ENCODE data around the gene PLEKHM2.
"Not testable (repeated sequence)": the region's sequence is repeated elsewhere in the genome, so short reads cannot be mapped to it uniquely, and the experiment has no call there.

Gene PLEKHM2

GRCh38 chr1:15676688-15677661 is 7.1 kb upstream of the PLEKHM2 start:
- no peak for DNase-seq

DNA sequence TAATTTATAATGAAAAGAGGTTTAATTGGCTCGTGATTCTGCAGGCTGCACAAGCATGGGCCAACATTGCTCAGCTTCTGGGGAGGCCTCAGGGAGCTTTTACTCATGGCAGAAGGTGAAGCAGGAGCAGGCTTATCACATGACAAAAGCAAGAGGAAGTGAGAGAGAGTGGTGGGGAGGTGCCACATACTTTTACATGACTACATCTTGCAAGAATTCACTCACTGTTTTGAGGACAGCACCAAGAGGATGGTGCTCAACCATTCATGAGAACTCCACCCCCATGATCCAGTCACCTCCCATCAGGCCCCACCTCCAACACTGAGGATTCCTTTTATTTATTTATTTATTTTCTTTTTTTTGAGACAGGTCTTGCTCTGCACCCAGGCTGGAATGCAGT is 5.5 kb upstream of the PLEKHM2 start:
- DNase-seq, result no peak

GRCh38 chr1:15680131-15680530 is 4.0 kb upstream of the PLEKHM2 start:
- DNase-seq, result no peak

- peak; percentile 16 for DNase-seq
Measured at GRCh38 chr1:15680561-15681348, 3.4 kb upstream of the PLEKHM2 start.

GRCh38 chr1:15681349-15682292 is 2.5 kb upstream of the PLEKHM2 start:
- DNase-seq, result no peak

- DNase-seq, result no peak
Measured at GRCh38 chr1:15682936-15683341, 1.2 kb upstream of the PLEKHM2 start.

- no peak for DNase-seq
Measured at GRCh38 chr1:15683345-15684039, 628 bp upstream of the PLEKHM2 start.

DNA sequence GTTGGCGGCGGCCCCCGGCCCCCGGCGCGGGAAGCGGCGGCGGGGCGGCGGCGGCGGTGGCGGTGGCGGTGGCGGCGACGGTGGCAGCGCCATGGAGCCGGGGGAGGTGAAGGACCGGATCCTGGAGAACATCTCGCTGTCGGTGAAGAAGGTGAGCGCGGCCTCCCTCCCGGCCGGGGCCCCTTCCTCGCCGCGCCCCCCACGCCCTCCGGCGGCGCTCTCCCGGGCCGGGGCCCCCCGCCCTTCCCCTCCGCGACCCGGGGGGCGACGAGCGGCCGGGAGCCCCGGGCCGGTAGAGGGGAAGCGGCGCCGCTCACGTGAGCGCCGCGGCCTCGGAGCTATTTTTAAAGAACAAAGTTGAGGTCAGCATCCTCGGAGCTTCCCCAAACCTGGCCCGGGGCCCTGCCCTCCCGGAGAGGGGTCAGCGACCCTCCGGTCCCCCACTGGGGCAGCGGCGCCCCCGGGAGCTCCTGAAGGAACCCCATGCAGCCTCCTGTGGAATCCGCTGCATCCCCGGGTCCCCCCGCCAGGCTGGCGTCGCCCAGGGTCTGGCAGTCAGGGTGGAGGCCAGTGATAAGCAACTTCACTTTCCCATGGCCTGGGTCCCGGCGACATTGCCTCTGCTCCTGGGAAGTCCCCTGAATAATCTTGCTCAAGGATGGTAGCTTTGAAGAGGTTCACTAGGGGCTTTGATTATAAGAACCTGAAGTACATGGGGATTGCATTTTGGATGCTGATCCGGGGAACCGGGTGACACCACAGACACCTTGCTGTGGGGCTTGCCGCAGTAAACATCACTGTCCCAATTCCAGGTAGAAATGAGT is 560 bp downstream of the PLEKHM2 start:
- peak; percentile 59 for DNase-seq

GRCh38 chr1:15685820-15686219 is 1.7 kb downstream of the PLEKHM2 start:
- DNase-seq, result no peak

DNA sequence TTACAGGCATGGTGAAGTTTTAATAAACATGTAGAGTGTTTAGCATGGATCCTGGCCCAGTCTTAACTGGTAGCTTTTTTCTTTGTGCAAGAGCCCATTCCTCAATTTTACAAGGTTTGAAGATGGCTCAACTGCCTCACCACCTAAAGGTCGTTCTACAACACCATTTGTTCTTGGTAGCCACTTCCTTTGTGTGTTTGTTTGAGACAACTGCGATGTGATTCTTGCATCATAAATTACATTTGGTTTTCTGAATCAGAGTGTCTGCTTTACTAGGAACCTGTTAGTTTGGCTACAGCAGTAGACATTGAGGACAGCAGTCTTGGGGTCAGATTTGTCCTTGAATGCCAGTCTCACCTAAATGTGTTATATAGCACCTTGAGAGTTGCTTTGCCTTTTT is 3.3 kb downstream of the PLEKHM2 start:
- DNase-seq, result no peak

DNA sequence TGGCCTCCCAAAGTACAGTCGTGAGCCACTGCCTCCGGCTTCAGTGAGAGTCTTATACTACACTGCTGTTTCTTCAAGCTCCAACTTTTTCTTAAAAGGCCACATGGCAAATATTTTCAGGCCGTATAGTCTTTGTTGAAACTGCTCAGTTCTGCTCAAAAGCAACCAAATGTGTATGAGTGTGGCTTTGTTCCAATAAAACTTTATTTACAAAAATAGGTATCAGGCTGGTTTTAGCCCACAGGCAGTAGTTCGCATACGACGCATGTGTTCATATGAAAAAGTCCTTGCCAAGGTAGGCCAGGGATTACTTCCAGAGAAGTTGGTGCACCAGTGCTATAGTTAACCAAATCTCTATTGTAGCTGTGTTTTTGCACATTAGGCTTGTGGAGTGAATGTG is 6.2 kb downstream of the PLEKHM2 start:
- no peak for DNase-seq

GRCh38 chr1:15691434-15692032 is 7.4 kb downstream of the PLEKHM2 start:
- no peak for DNase-seq

- no peak for DNase-seq
Measured at GRCh38 chr1:15692121-15692682, 8.1 kb downstream of the PLEKHM2 start.

DNA sequence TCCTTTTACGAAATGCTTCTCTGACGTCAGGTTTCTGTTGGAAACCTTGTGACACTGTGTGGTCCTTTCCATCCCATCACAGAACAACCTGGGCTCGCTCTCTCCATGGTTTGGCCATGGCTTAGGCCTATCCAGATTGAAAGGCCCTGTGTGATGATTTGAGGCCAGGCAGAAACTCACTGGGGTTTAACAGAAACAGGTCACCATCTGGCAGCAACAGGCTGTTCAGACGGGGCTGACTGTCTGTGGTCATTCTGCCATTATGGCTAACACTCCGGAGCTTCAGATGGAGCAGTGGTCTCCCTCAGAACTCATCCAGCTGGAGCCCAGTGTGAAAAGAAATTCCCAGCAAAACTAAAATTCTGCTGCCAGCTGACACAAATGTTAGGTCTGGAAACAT is 9.3 kb downstream of the PLEKHM2 start:
- no peak for DNase-seq

GRCh38 chr1:15696956-15697521 is 12.9 kb downstream of the PLEKHM2 start:
- DNase-seq, result peak; percentile 43

DNA sequence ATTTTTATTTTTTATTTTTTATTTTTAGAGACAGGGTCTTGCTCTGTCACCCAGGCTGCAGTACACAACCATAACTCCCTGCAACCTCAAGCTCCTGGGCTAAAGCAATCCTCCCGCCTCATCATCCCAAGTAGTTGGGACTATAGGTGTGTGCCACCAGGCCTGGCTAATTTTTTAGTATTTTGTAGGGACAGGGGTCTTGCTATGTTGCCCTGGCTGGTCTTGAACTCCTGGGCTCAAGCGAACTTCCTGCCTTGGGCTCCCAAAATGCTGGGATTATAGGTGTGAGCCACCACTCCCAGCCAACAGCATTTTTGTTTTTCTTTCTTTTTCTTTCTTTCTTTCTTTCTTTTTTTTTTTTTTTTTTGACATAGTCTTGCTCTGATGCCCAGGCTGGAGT is 14.1 kb downstream of the PLEKHM2 start:
- DNase-seq, result no peak

DNA sequence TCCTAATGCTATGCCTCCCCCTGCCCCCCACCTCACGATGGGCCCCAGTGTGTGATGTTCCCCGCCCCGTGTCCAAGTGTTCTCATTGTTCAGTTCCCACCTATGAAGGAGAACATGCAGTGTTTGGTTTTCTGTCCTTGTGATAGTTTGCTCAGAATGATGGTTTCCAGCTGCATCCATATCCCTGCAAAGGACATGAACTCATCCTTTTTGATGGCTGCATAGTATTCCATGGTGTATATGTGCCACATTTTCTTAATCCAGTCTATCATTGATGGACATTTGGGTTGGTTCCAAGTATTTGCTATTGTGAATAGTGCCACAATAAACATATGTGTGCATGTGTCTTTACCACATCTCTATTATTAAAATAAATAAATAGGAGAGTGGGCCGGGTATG is 15.2 kb downstream of the PLEKHM2 start:
- DNase-seq, result not testable (repeated sequence)

- no peak for DNase-seq
Measured at GRCh38 chr1:15700508-15700907, 16.4 kb downstream of the PLEKHM2 start.

DNA sequence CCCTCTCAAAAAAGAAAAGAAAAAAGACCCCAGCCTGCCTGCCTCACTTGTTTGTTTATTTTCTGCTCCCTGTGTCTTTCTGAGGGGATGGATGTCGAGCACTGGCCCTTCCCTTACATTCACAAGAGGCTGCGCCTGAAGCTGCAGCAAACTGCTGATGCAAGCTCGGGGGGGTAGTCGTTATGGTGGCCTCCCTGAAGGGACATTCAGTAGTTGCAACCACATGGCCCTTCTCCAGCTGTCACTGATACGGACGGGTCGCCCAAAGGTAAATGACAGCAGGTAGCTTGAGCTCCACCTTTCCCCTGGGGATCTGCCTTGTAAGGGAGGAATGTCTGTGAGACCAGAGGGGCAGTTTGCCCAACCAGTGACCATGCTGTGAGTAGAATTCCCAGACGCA is 17.7 kb downstream of the PLEKHM2 start:
- DNase-seq, result no peak

All from stimulated activated CD4-positive, alpha-beta T cell treated with anti-CD3 and anti-CD28 coated beads, Interleukin-15, amount 100 ng/mL, for 24 hours (primary cell).